Caco-2 (cell line): ENCODE results near the gene MAPK12. TPM values are rescaled to one million over a fixed set of nuclear protein-coding genes. Genes with fewer than 3 reads are reported as not detected.
A peak's percentile ranks its signal among the peaks of the same experiment; 100 is the strongest.

Experiments used
- BruUV-seq: library from RNA; stranded (reverse); fragments of 400-500 nt; replicated peaks from 2 replicates; lab custom pipeline; 2021; lab: Mats Ljungman, UMichigan
- CTCF ChIA-PET: fragments of 300-600 bp; sonication (Branson Sonifier 250); formaldehyde crosslinking; loops from one replicate; lab custom pipeline; 2022; ENCODE audit warnings: antibody characterized with exemption; lab: Charles Lee
- POLR2A ChIA-PET: fragments of 300-600 bp; sonication (Branson Sonifier 250); formaldehyde crosslinking; loops from one replicate; lab custom pipeline; 2022; ENCODE audit warnings: antibody characterized with exemption; lab: Charles Lee
- DNase-seq, 2 experiments: peaks; one replicate each; pipeline versions ENCODE4 v3.0.0 to v3.0.0-alpha.2; 2020 to 2022
- H3K27me3 ChIP-seq: replicated peaks from 2 replicates; pipeline ENCODE4 v1.6.0; 2011; ENCODE audit warnings: low read length; ENCODE audit not compliant: control insufficient read depth, insufficient read depth
- H3K36me3 ChIP-seq: 2 replicates; pipeline ENCODE4 v1.5.1; 2011; ENCODE audit warnings: low read length; ENCODE audit not compliant: control insufficient read depth, insufficient read depth
- H3K4me1 ChIP-seq: fragments of 250-450 bp; sonication (Bioruptor Pico); 2 replicates; pipeline ENCODE4 v1.5.1; 2020; ENCODE audit warnings: mild to moderate bottlenecking
- H3K4me3 ChIP-seq: 2 replicates; pipeline ENCODE4 v1.5.1; 2011; ENCODE audit warnings: low read depth, mild to moderate bottlenecking, control low read depth, low read length
- H3K9me3 ChIP-seq: fragments of 250-450 bp; sonication (Bioruptor Pico); 2 replicates; pipeline ENCODE4 v1.5.1; 2020; ENCODE audit warnings: mild to moderate bottlenecking, moderate library complexity
- H3K27ac Mint-ChIP-seq: one replicate; pipeline ENCODE4 v1.8.0; 2022; ENCODE audit warnings: mixed read lengths; ENCODE audit not compliant: unreplicated experiment
- H3K27me3 Mint-ChIP-seq: one replicate; pipeline ENCODE4 v1.8.0; 2022; ENCODE audit warnings: mixed read lengths; ENCODE audit not compliant: insufficient read depth, unreplicated experiment
- H3K36me3 Mint-ChIP-seq: one replicate; pipeline ENCODE4 v1.8.0; 2022; ENCODE audit warnings: mild to moderate bottlenecking, mixed read lengths; ENCODE audit not compliant: insufficient read depth, unreplicated experiment
- H3K4me1 Mint-ChIP-seq: one replicate; pipeline ENCODE4 v1.8.0; 2022; ENCODE audit warnings: low read depth, mixed read lengths; ENCODE audit not compliant: unreplicated experiment
- H3K4me3 Mint-ChIP-seq: one replicate; pipeline ENCODE4 v1.8.0; 2022; ENCODE audit warnings: mild to moderate bottlenecking, moderate library complexity, mixed read lengths; ENCODE audit not compliant: unreplicated experiment
- H3K9me3 Mint-ChIP-seq: one replicate; pipeline ENCODE4 v1.8.0; 2022; ENCODE audit warnings: mixed read lengths; ENCODE audit not compliant: unreplicated experiment
- intact Hi-C: fragments of 100-400 bp; cut with micrococcal nuclease; formaldehyde crosslinking; loops from one replicate; pipeline ENCODE4 v1.10.0; 2022; ENCODE audit not compliant: unreplicated experiment
- total RNA-seq: library from RNA; stranded (reverse); gene quantifications from 2 replicates; pipeline ENCODE4 v1.2.3, GENCODE V29; 2022
- TF ChIP-seq, protein P1 (sequence below), 2 experiments: fragments of 200-600 bp in 1 of 2; IDR thresholded peaks; 1 replicate in 1 of 2; 2 replicates in 1 of 2; pipeline versions ENCODE4 v1.5.1 to v1.8.0; 2011 to 2022; ENCODE audit warnings: antibody characterized with exemption in 1 of 2, control low read depth in 1 of 2, inconsistent platforms in 1 of 2, low read depth in 1 of 2, low read length in 1 of 2, mild to moderate bottlenecking in 1 of 2, moderate library complexity in 1 of 2; ENCODE audit not compliant: insufficient read depth in 1 of 2, severe bottlenecking in 1 of 2, unreplicated experiment in 1 of 2

The MAPK12 gene
- total RNA-seq, 1 experiment from 2014 or later: 37.4 TPM

DNA sequence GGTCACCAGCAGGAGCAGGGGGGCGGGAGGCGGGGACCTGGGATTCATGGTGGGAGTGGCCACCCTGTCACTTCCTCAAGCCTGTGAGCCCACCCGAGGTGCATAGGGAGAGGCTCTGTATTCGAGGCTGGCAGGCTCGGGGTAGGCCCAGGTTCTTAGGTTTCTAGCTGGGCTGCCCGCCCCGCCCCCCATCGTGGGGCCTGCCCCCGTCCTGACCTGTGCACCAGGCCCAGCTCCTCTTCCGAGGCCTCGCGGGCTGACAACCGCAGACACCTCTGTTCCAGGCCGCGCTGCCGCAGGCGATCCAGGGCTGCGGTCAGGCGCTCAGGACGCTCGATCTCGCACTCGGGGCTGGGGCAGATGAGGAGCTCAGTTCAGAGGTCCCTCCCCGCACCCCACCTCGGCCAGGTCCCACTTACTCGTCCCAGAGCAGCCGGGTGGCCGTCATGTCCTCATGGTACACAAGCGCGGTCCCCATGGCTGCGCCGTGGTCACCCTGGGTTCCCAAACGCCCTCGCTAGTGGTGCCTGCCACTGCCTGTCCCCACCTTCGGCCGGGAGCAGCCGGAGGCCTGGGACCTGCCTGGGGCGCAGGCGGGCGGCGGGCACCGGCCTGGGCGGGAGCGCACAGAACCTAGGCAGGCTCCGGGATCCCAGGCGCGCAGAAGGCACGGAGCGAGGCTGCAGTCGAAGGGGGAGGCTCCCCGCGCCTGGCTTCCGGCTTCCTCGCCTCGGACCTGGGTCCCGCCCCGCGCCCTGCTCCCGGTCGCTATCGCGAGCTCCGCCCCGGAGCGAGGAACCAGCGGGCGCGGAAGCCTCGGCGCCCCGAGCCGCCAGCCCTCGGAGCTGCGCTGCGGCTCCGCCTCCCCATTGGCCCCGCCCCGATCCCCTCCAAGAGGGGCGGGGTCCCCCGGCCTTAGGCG, 10.7 kb downstream of the MAPK12 start, which contains the start of gene HDAC10:
TSS of gene HDAC10 (minus strand) at position 711 of the 922 bp plus-strand sequence. CDS start at position 478, 233 bp downstream.
- POLR2A ChIA-PET: interaction anchor here (0.5 to 1.4 kb wide), 10 partner anchors 10 to 257 kb away, joined by 3 to 9 read pairs (median 4); partner anchors contain the start of genes DENND6B, LMF2 and MAPK12
- no peaks in the 10 kb centered on the region for H3K9me3 Mint-ChIP-seq

DNA sequence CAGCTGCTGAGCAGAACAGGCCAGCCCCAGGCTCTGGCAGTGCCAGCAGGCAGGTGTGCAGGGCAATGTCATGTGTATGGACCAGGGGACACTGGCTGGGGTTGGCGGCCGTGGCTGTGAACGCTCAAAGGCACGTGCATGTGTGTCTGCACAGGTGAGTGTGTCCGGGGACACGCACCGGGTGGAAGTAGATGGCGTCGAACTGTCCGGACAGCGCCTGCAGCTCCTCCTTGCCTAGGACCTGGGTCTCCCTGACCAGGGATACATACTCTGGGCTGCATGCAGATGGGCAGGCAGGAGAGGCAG, 11.3 kb downstream of the MAPK12 start:
- no peaks in the 10 kb centered on the region for H3K4me1 Mint-ChIP-seq
- CTCF ChIA-PET: interaction anchor here (1.4 to 1.6 kb wide), 3 partner anchors 15 to 276 kb away, joined by 3 to 5 read pairs (median 3); partner anchors contain the start of gene SCO2
- peaks cover 43% of the 10 kb centered on the region for H3K36me3 Mint-ChIP-seq
- H3K27me3 ChIP-seq: no peaks in the 10 kb centered on the region
- H3K9me3 Mint-ChIP-seq: no peaks in the 10 kb centered on the region
- H3K36me3 ChIP-seq: peaks cover 9% of the 10 kb centered on the region; the same call in 1 of the 2 replicates
- no peaks in the 10 kb centered on the region for H3K9me3 ChIP-seq
- peaks cover 26% of the 10 kb centered on the region for H3K4me1 ChIP-seq
- DNase-seq: no peak
- peak overlapping the region; percentile 76 for H3K4me3 Mint-ChIP-seq
- no peaks in the 10 kb centered on the region for H3K27me3 Mint-ChIP-seq
- TF ChIP-seq, protein P1, sequence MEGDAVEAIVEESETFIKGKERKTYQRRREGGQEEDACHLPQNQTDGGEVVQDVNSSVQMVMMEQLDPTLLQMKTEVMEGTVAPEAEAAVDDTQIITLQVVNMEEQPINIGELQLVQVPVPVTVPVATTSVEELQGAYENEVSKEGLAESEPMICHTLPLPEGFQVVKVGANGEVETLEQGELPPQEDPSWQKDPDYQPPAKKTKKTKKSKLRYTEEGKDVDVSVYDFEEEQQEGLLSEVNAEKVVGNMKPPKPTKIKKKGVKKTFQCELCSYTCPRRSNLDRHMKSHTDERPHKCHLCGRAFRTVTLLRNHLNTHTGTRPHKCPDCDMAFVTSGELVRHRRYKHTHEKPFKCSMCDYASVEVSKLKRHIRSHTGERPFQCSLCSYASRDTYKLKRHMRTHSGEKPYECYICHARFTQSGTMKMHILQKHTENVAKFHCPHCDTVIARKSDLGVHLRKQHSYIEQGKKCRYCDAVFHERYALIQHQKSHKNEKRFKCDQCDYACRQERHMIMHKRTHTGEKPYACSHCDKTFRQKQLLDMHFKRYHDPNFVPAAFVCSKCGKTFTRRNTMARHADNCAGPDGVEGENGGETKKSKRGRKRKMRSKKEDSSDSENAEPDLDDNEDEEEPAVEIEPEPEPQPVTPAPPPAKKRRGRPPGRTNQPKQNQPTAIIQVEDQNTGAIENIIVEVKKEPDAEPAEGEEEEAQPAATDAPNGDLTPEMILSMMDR (IDR thresholded peaks at IDR 0.05; ENCODE audit: insufficient read depth in 1 of 2, low read depth in 1 of 2, low read length in 1 of 2, severe bottlenecking in 1 of 2, unreplicated experiment in 1 of 2): no peak
- intact Hi-C loops: no loop called here
- H3K4me3 ChIP-seq: peak overlapping the region; percentile 99
- peak overlapping the region; percentile 32 for H3K27ac Mint-ChIP-seq
- no TSS peak for BruUV-seq
- POLR2A ChIA-PET: interaction anchor here (0.6 to 1.4 kb wide), 2 partner anchors 11 to 43 kb away, joined by 3 to 4 read pairs; partner anchors contain the start of gene MAPK12

More for the DNA sequence above, 10.7 kb downstream of the MAPK12 start, which contains the start of gene HDAC10:
- Mint-ChIP-seq H3K27me3 (no peaks in the 10 kb centered on the region), H3K36me3 (peaks cover 40% of the 10 kb centered on the region), H3K4me3 (peak within 1 kb of the TSS; percentile 76), H3K27ac (peak within 1 kb of the TSS; percentile 32), H3K4me1 (no peaks in the 10 kb centered on the region)
- Histone ChIP-seq H3K36me3 (peaks cover 9% of the 10 kb centered on the region; the same call in 1 of the 2 replicates), H3K9me3 (no peaks in the 10 kb centered on the region), H3K4me3 (peak within 1 kb of the TSS; percentile 99), H3K4me1 (peaks cover 22% of the 10 kb centered on the region), H3K27me3 (no peaks in the 10 kb centered on the region)
- TF ChIP-seq, protein P1 (IDR thresholded peaks at IDR 0.05; ENCODE audit: insufficient read depth in 1 of 2, low read depth in 1 of 2, low read length in 1 of 2, severe bottlenecking in 1 of 2, unreplicated experiment in 1 of 2): no peak
- intact Hi-C loops: no loop called here
- TSS peak; percentile 23 for BruUV-seq
- DNase-seq: peak; percentile 84 to 91
- CTCF ChIA-PET: interaction anchor here (0.5 to 2.0 kb wide), 13 partner anchors 10 to 275 kb away, joined by 3 to 10 read pairs (median 4); partner anchors contain the start of genes ADM2 and SCO2
